Peyer's patch (tissue), 4 donors: Measurements from ENCODE around the gene TRPV5. TPM values are rescaled to one million over a fixed set of nuclear protein-coding genes. Genes with fewer than 3 reads are reported as not detected.
A peak's percentile ranks its signal among the peaks of the same experiment; 100 is the strongest.

Experiments used
- DNase-seq, 3 donors: peaks; one replicate each; pipeline ENCODE4 v3.0.0-alpha.2; 2017 to 2019
- H3K27ac ChIP-seq, 4 donors: fragments of 200-600 bp; sonication (generic); one replicate each; pipeline ENCODE4 v1.5.1; 2016 to 2019
- H3K27me3 ChIP-seq, 2 donors: fragments of 200-600 bp; sonication (generic); one replicate each; pipeline ENCODE4 v1.5.1; 2019
- H3K36me3 ChIP-seq, 3 donors: fragments of 200-600 bp; sonication (generic); one replicate each; pipeline ENCODE4 v1.5.1; 2016 to 2019
- H3K4me1 ChIP-seq, 4 donors: fragments of 200-600 bp; sonication (generic); one replicate each; pipeline ENCODE4 v1.5.1; 2016 to 2019
- H3K4me3 ChIP-seq, 4 donors: fragments of 200-600 bp; sonication (generic); 1 replicate in 3 of 4; 2 replicates in 1 of 4; pipeline ENCODE4 v1.5.1; 2016 to 2019; ENCODE audit warnings: mild to moderate bottlenecking in 1 of 4
- H3K9me3 ChIP-seq, 4 donors: fragments of 200-600 bp; sonication (generic); one replicate each; pipeline ENCODE4 v1.5.1; 2016 to 2019; ENCODE audit warnings: mild to moderate bottlenecking in 1 of 4
- CTCF ChIP-seq, 6 experiments: fragments of 450-650 bp in 4 of 6; fragments of 200-600 bp in 2 of 6; sonication (generic) in 1 of 6; IDR thresholded peaks; one replicate each; pipeline ENCODE4 v1.5.1; 2017 to 2019; ENCODE audit warnings: antibody characterized with exemption in 6 of 6, mild to moderate bottlenecking in 3 of 6, moderate library complexity in 1 of 6
- POLR2A ChIP-seq, 2 donors: fragments of 450-650 bp; IDR thresholded peaks; one replicate each; pipeline ENCODE4 v1.5.1; 2017; ENCODE audit warnings: antibody characterized with exemption in 2 of 2, mild to moderate bottlenecking in 2 of 2, moderate library complexity in 2 of 2
- total RNA-seq, 4 donors: library from RNA; depleted of rRNA; stranded (reverse); fragments of >200 nt; gene quantifications; one replicate each; pipeline ENCODE4 v1.1.0, GENCODE V29; 2016

TRPV5 gene
- total RNA-seq, 4 donors from 2014 or later, result 0.83 TPM; not detected in 3

- DNase-seq, result no peak
- Histone ChIP-seq H3K36me3 (no peaks in the 10 kb centered on the region), H3K27ac (no peak overlapping the region), H3K4me3 (no peak overlapping the region), H3K9me3 (no peaks in the 10 kb centered on the region), H3K4me1 (no peaks in the 10 kb centered on the region), H3K27me3 (no peaks in the 10 kb centered on the region)
- TF ChIP-seq CTCF (IDR thresholded peaks at IDR 0.05), result no peak
- TF ChIP-seq POLR2A (IDR thresholded peaks at IDR 0.05), result no peak
These were observed 30.4 kb upstream of the TRPV5 start for GRCh38 chr7:142963993-142964392.

- Histone ChIP-seq H3K27me3 (no peaks in the 10 kb centered on the region), H3K4me1 (no peaks in the 10 kb centered on the region), H3K36me3 (no peaks in the 10 kb centered on the region), H3K27ac (no peak overlapping the region), H3K4me3 (no peak overlapping the region), H3K9me3 (no peaks in the 10 kb centered on the region)
- no peak for DNase-seq
- TF ChIP-seq POLR2A (IDR thresholded peaks at IDR 0.05) (no peak), CTCF (IDR thresholded peaks at IDR 0.05) (no peak)
These were observed 29.4 kb upstream of the TRPV5 start for GRCh38 chr7:142962991-142963390.

- DNase-seq, result no peak
- Histone ChIP-seq H3K27ac (no peak within 1 kb of the TSS), H3K9me3 (no peaks in the 10 kb centered on the region), H3K4me3 (no peak within 1 kb of the TSS), H3K36me3 (no peaks in the 10 kb centered on the region), H3K4me1 (no peaks in the 10 kb centered on the region), H3K27me3 (no peaks in the 10 kb centered on the region)
- TF ChIP-seq CTCF (IDR thresholded peaks at IDR 0.05) (no peak), POLR2A (IDR thresholded peaks at IDR 0.05) (no peak)
These were observed 28.7 kb upstream of the TRPV5 start, which contains the start of gene KEL for GRCh38 chr7:142961973-142962926. TSS of gene KEL (minus strand) at chr7:142962363. CDS start at chr7:142962206, 157 bp downstream.

GRCh38 chr7:142961595-142961972 lies 28.0 kb upstream of the TRPV5 start:
- Histone ChIP-seq H3K9me3 (no peaks in the 10 kb centered on the region), H3K4me1 (no peaks in the 10 kb centered on the region), H3K27ac (no peak overlapping the region)

GRCh38 chr7:142960955-142961512 lies 27.5 kb upstream of the TRPV5 start:
- H3K9me3 ChIP-seq, result no peaks in the 10 kb centered on the region
- no peak overlapping the region for H3K27ac ChIP-seq
- TF ChIP-seq POLR2A (IDR thresholded peaks at IDR 0.05), result no peak
- TF ChIP-seq CTCF (IDR thresholded peaks at IDR 0.05), result peak in 2 of 6 experiments; percentile 18 to 34
- no peaks in the 10 kb centered on the region for H3K36me3 ChIP-seq
- no peaks in the 10 kb centered on the region for H3K27me3 ChIP-seq
- H3K4me1 ChIP-seq, result no peaks in the 10 kb centered on the region
- no peak overlapping the region for H3K4me3 ChIP-seq
- DNase-seq, result no peak

More at GRCh38 chr7:142961595-142961972, 28.0 kb upstream of the TRPV5 start:
- no peaks in the 10 kb centered on the region for H3K36me3 ChIP-seq
- no peak for TF ChIP-seq POLR2A (IDR thresholded peaks at IDR 0.05)
- no peak for TF ChIP-seq CTCF (IDR thresholded peaks at IDR 0.05)
- no peak overlapping the region for H3K4me3 ChIP-seq
- no peaks in the 10 kb centered on the region for H3K27me3 ChIP-seq
- DNase-seq, result no peak
